HG03066 (cell line): ENCODE data around the gene CMIP.
"Not testable (repeated sequence)": the region's sequence is repeated elsewhere in the genome, so short reads cannot be mapped to it uniquely, and the experiment has no call there.

Experiments
- ATAC-seq: cut with Tn5 transposase; IDR thresholded peaks from one replicate; pipeline ENCODE4 v1.9.1; 2021; ENCODE audit warnings: low read depth; ENCODE audit not compliant: unreplicated experiment

Gene CMIP

DNA sequence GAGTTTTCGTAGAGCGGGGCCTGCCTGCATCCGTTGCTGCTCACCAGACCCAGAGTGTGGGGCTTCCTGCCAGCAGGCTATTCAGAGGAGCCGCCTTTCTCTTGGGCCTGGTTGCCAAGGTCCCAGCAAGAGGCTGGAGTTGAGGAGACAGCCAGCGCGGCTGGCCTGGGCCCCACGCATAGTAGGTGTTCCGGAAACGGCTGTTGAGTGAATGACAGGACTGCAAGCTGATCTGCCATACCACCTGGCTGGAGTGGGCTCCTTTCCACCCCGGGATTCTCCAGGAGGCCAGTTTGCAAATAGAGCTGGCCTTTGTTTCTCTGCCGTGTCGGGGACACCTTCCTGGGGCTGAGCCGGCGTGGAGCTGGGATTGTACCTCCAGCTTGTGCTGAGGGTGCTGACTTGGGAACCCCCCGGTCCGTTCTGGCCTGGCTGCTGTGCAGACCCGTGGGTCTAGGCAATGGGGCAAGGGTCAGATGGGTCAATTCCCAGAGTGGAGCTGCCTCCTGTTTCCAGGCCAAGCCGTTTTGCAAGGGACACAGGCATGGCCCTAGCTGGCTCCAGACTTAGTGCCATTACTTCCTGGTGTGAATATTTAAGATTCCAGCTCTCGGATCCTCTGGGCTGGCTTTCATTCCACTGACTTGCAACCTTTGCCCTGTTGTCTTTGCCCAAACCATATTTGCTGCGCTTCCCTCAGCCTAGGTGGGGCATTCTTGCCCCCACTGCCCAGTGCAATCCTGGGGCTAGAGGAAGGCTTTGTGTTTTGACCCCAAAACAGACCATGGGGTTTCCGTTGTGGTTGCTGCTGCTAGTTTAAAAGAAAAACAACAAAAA, 68.8 kb downstream of the CMIP start:
- ATAC-seq: peak; percentile 36

DNA sequence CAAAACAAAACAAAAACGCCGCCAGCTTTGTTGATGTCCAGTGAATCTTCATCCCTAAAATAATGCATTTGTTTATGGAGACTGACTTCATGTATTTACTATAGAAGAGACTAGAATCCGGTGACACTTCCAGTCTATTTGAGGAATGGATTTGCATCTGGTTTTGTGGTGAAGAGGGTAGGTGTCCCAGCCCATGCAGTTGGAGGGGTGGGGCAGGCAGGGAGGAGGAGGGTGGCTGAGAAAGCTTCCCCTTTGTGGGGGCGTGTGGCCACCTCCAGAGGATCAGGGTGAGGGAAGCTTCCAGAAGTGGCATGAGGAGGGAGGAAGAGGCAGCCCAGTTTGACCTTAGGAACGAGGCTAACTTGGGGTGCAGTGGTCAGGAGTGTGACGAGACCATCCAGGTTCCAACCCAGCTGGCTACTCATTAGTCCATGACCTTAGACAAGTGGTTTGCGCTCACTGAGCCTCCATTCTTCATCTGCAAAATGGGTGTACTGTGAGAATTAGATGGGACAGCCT, 69.5 kb downstream of the CMIP start:
- ATAC-seq: peak; percentile 75

DNA sequence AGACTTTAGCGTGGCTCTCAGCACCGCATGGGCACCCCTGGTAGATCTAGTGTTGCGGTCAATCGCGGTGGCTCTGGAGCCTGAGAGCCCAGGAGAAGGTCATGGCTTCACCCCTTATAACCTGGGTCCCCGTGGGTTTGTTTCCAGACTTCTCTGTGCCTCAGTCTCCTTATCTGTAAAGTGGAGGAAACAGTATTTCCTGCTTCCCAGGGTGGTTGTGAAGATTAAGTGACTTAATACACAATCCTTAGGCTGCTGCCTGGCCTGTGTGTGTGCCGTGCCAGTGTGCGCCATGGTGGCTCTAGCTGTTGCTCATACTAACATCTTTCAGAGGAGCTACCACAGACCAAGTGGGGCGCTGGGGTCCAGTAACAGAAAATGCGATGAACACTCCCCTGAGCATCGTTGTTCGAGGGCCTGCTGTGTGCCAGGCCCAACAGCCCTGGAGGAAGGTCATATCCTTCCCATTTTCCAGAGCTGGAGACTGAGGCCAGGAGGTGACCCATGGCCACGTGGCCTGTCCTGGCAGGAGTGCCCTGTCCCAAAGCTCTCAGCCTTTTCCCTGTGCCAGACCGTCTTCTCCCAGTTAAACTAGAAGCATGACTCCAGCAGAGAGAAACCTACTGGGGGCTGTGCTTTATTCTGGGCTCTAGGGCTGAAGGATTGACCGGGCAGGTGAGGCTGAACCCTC, 70.1 kb downstream of the CMIP start:
- ATAC-seq: no peak

- ATAC-seq: no peak
Observed at GRCh38 chr16:81515281-81515680, 70.7 kb downstream of the CMIP start.

DNA sequence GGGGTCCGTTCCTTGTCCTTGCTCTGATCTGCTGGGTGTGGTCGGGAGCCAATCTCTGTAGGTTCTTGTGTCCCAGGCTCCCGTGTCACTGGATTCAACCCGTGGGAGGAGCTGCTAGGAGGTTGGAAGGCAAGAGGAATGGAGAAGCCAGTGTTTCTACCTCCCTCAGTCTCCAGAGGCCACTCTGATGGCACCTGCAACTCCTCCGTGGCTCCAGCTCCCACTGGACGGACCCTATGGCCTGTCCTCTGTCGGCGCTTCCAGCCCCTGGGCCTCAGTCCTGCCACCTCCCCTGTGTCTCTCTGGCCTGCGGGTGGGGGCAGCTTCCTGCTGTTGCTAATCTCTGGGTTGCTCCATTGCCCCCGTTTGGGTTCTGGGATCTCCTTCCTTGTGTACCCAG, 71.1 kb downstream of the CMIP start:
- ATAC-seq: no peak

DNA sequence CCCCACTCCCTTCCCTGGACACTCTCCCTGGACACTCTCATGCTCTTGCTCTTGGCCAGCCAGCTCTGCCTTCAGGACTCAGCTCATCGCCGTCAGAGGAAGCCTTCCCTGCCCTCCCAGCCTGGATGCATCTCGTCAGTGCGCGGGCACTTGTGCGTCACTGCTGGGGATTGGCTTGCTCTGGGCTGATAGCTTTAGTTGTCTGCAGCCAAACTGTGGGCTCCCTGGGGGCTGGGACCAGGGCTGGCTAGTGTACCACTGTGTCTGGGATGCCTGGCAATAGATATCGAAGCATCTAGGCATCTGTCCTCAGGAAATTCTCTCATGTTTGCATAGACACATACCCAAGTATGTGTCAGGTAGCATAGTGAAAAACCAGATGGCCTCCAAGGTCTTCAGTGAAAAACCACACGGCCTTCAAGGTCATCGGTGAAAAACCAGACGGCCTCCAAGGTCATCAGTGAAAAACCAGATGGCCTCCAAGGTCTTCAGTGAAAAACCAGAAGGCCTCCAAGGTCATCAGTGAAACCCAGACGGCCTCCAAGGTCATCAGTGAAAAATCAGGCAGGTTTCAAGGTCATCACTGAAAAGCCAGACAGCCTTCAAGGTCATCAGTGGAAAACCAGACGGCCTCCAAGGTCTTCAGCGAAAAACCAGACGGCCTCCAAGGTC, 72.0 kb downstream of the CMIP start:
- no peak for ATAC-seq

DNA sequence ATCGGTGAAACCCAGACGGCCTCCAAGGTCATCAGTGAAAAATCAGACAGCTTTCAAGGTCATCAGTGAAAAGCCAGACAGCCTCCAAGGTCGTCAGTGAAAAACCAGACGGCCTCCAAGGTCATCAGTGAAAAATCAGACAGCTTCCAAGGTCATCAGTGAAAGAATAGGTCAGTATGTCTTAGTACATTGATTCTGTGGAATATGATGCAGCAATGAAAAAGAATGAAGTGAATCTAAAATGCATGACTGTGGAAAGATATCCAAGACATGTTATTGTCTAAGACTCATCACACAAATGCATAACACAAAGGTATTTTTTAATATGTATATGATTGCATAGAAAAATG, 72.5 kb downstream of the CMIP start:
- ATAC-seq: no peak

DNA sequence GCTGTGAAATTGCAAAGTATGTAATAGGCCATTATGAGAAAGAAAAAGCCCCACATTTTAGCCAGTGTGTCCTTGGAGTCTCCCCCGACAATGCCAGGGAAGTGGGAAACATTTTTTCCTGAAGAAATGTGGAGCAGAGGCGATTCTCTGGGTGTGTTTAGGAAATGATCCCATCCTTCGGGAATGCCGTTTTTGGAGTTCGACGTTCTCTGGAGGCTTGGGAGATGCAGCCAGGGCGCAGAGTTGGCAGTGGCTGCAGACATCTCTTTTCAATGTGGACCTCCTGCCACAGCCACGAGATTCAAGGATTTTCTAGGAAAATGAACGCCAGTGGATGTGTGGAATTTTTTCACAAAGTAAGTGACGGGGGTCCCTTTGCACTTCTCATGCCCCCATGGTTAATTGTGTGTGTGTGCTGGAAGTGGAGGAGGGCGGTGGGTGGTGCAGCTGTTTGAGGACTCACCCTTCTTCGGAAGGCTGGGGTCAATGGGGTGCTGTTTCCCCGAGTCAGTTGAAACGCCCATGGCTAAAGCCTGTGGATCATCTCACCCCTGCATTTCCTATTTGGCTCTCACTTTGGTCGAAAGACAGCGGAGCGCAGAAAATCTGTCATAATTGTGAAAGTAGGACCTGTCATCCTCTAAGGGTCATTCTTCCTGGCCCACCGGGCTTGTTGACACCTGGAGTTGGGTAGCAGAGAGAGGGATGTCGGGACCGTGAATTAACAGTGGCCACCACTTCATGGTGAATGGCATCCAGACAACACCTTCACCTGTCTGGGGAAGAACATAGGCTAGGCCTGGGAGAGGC, 73.2 kb downstream of the CMIP start:
- ATAC-seq: no peak

- ATAC-seq: no peak
Observed at GRCh38 chr16:81518439-81518757, 73.8 kb downstream of the CMIP start.

GRCh38 chr16:81519301-81520150, 74.9 kb downstream of the CMIP start:
- no peak for ATAC-seq

GRCh38 chr16:81520151-81520470, 75.5 kb downstream of the CMIP start:
- ATAC-seq: no peak

- ATAC-seq: no peak
Observed at GRCh38 chr16:81520560-81521135, 76.0 kb downstream of the CMIP start.

- no peak for ATAC-seq
Observed at GRCh38 chr16:81521141-81521626, 76.6 kb downstream of the CMIP start.

DNA sequence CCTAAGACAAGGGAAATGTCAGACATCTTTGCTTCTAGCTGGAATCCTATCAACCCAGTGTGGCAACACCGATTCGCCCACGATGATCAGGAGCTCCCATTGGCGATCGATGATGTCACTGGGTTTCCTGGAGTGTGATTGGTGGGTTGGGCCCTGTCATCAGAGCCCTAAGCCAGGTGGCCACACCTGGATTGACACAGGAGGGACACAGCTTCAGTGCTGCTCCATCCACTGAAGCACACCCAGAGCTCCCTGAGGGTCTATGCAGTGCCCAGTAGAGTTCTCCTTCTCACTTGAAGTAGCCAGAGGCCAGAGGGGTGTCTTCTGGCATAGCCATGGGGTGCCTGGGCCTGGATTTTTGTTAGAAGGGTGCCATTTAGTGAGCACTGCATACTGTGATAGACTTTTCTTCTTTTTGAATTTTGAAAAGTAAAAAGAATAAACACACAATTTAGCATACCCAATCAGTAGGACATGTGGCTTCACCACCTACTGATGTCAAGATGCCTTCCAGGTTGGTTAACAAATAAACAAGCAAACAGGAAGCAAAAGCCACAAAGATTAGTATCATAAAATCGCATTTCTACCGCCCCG, 77.6 kb downstream of the CMIP start:
- ATAC-seq: no peak

GRCh38 chr16:81522851-81523250, 78.2 kb downstream of the CMIP start:
- not testable (repeated sequence) for ATAC-seq

DNA sequence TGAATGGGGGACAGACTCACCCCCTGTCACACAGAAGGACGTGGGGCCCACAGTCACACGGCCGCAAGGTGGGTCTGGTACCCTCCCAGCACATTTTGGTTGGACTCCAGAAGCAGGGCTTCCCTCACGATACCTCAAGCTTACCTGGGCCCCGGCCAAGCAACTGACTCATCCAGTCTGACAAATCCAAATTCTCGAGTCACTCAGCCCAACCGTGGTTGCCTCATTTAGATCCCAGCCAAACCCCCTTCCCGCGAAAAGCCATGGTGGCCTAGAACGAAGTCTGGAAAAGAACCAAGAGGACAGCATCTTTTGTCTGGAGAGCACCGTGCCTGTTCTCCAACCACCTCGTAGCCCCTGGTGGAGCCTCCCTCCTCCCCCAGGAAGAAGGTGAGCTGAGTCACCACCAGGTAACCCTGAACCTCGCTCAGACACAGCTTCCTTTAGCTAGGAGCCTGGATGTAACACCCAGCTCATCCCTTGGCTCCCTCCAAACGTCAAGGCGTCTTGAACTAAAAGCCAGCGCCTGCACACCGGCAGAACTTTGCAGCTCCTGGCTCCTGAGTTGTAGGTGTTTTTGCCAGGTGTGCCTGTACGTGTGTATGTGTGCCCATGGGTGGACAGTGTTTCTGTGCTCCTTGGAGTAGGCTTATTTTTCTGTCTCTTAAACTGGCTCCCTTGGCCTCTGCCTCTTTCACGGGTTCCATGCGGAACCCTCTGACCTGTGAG, 78.9 kb downstream of the CMIP start:
- ATAC-seq: no peak

DNA sequence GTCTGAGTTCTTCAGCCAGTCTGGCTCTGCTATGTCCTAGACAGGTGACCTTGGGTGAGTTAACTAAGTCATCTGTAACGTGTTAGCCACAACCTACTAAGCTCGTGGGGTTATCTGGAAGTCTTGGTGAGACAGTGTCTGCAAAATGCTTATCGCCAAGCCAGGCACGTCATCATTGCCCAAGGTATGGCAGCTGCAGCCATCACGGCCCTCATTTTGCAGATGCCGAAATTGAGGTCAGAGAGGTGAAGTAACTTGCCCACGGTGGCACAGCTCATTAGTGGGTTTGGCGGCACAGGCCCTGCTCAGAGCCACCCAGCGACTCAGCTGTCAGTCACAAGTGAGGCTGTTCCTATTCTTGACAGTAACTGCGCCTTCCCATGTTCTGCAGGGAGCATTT, 79.8 kb downstream of the CMIP start:
- ATAC-seq: no peak

GRCh38 chr16:81524885-81525284, 80.3 kb downstream of the CMIP start:
- not testable (repeated sequence) for ATAC-seq
